Cortex of kidney (tissue), 1 donor: ENCODE data around the gene NECAP2.
"Not testable (repeated sequence)": the region's sequence is repeated elsewhere in the genome, so short reads cannot be mapped to it uniquely, and the experiment has no call there.

Experiments used
- DNase-seq: peaks from one replicate; lab custom pipeline; 2025; lab: John Stamatoyannopoulos, UW

The NECAP2 gene

GRCh38 chr1:16461681-16462080, 21.2 kb downstream of the NECAP2 start:
- no peak for DNase-seq

GRCh38 chr1:16462773-16463330, 22.3 kb downstream of the NECAP2 start:
- no peak for DNase-seq

- no peak for DNase-seq
Measured at GRCh38 chr1:16464917-16465625, 24.5 kb downstream of the NECAP2 start.

GRCh38 chr1:16468558-16468957, 28.0 kb downstream of the NECAP2 start:
- DNase-seq, result no peak

- DNase-seq, result no peak
Measured at GRCh38 chr1:16474166-16474800, 33.8 kb downstream of the NECAP2 start.

- DNase-seq, result not testable (repeated sequence)
Measured at GRCh38 chr1:16474891-16475290, 34.4 kb downstream of the NECAP2 start.

GRCh38 chr1:16475771-16476770, 35.5 kb downstream of the NECAP2 start:
- not testable (repeated sequence) for DNase-seq

GRCh38 chr1:16478091-16478490, 37.6 kb downstream of the NECAP2 start:
- no peak for DNase-seq

- not testable (repeated sequence) for DNase-seq
Measured at GRCh38 chr1:16483146-16483545, 42.6 kb downstream of the NECAP2 start.

- not testable (repeated sequence) for DNase-seq
Measured at GRCh38 chr1:16483639-16484500, 43.3 kb downstream of the NECAP2 start.

GRCh38 chr1:16484501-16484835, 43.9 kb downstream of the NECAP2 start:
- no peak for DNase-seq

GRCh38 chr1:16484931-16485330, 44.4 kb downstream of the NECAP2 start:
- no peak for DNase-seq

- not testable (repeated sequence) for DNase-seq
Measured at GRCh38 chr1:16486316-16486715, 45.8 kb downstream of the NECAP2 start.

GRCh38 chr1:16487011-16487410, 46.5 kb downstream of the NECAP2 start:
- not testable (repeated sequence) for DNase-seq

- DNase-seq, result not testable (repeated sequence)
Measured at GRCh38 chr1:16489195-16489880, 48.8 kb downstream of the NECAP2 start.

GRCh38 chr1:16491056-16491675, 50.6 kb downstream of the NECAP2 start:
- DNase-seq, result no peak

- not testable (repeated sequence) for DNase-seq
Measured at GRCh38 chr1:16492937-16493336, 52.4 kb downstream of the NECAP2 start.

GRCh38 chr1:16493731-16494130, 53.2 kb downstream of the NECAP2 start:
- not testable (repeated sequence) for DNase-seq

- not testable (repeated sequence) for DNase-seq
Measured at GRCh38 chr1:16497474-16497904, 57.0 kb downstream of the NECAP2 start.

- DNase-seq, result not testable (repeated sequence)
Measured at GRCh38 chr1:16498047-16498446, 57.5 kb downstream of the NECAP2 start.
